ENCODE results near the gene UNG.

- no peak for TF ChIP-seq CTCF (conservative IDR thresholded peaks at IDR 0.05; ENCODE audit: low read depth in 2 of 2)
- no peak for TF ChIP-seq CREB1 (CRISPR knock-in tag; IDR thresholded peaks at IDR 0.05; ENCODE audit: low read depth)
- TF ChIP-seq EZH2 (IDR thresholded peaks at IDR 0.05; ENCODE audit: low read depth, unreplicated experiment), result no peak
- no peak for TF ChIP-seq POLR2AphosphoS5 (IDR thresholded peaks at IDR 0.05; ENCODE audit: low read depth)
- TF ChIP-seq REST (IDR thresholded peaks at IDR 0.05; ENCODE audit: unreplicated experiment), result no peak
- TF ChIP-seq ZNF114 (CRISPR knock-in tag; IDR thresholded peaks at IDR 0.05), result no peak
- no peak for TF ChIP-seq ZNF331 (CRISPR knock-in tag; IDR thresholded peaks at IDR 0.05; ENCODE audit: low read depth)
These were observed 22.5 kb upstream of the UNG start for GRCh38 chr12:109074866-109075265.
